GM21526 (cell line): ENCODE measurements around the gene RNF126.

Experiments used
- ATAC-seq: cut with Tn5 transposase; IDR thresholded peaks from one replicate; pipeline ENCODE4 v1.9.1; 2021; ENCODE audit warnings: moderate library complexity; ENCODE audit not compliant: unreplicated experiment, low FRiP score

The RNF126 gene

GRCh38 chr19:664913-665443, 2.0 kb upstream of the RNF126 start:
- no peak for ATAC-seq

- no peak for ATAC-seq
These were observed 686 bp upstream of the RNF126 start for GRCh38 chr19:663682-664117.

GRCh38 chr19:662207-662961, 630 bp downstream of the RNF126 start:
- ATAC-seq = peak; percentile 2

GRCh38 chr19:661427-662196, 1.4 kb downstream of the RNF126 start:
- no peak for ATAC-seq

GRCh38 chr19:660793-661426, 2.1 kb downstream of the RNF126 start:
- no peak for ATAC-seq

- no peak for ATAC-seq
These were observed 3.8 kb downstream of the RNF126 start for GRCh38 chr19:658916-659839.

GRCh38 chr19:658059-658839, 4.8 kb downstream of the RNF126 start:
- no peak for ATAC-seq

GRCh38 chr19:657611-658010, 5.4 kb downstream of the RNF126 start:
- ATAC-seq = no peak

GRCh38 chr19:656751-657559, 6.1 kb downstream of the RNF126 start:
- ATAC-seq = no peak

- no peak for ATAC-seq
These were observed 7.3 kb downstream of the RNF126 start for GRCh38 chr19:655691-656090.

GRCh38 chr19:653425-653824, 9.6 kb downstream of the RNF126 start:
- ATAC-seq = no peak

- no peak for ATAC-seq
These were observed 10.3 kb downstream of the RNF126 start for GRCh38 chr19:652467-653389.

GRCh38 chr19:651991-652390, 11.0 kb downstream of the RNF126 start:
- ATAC-seq = no peak

GRCh38 chr19:651114-651818, 11.7 kb downstream of the RNF126 start:
- ATAC-seq = no peak

GRCh38 chr19:650121-650520, 12.9 kb downstream of the RNF126 start:
- no peak for ATAC-seq

- ATAC-seq = no peak
These were observed 13.9 kb downstream of the RNF126 start for GRCh38 chr19:648904-649801.
